NCI-H526 treated with DMSO at 0.1 percent for 48 hours (cell line): ENCODE measurements around the gene PLIN3.
"Not testable (repeated sequence)": the region's sequence is repeated elsewhere in the genome, so short reads cannot be mapped to it uniquely, and the experiment has no call there.

Experiments
- DNase-seq: peaks from one replicate; lab custom pipeline; 2025; lab: John Stamatoyannopoulos, UW

Gene PLIN3

GRCh38 chr19:4845975-4846374, 21.5 kb downstream of the PLIN3 start:
- not testable (repeated sequence) for DNase-seq

DNA sequence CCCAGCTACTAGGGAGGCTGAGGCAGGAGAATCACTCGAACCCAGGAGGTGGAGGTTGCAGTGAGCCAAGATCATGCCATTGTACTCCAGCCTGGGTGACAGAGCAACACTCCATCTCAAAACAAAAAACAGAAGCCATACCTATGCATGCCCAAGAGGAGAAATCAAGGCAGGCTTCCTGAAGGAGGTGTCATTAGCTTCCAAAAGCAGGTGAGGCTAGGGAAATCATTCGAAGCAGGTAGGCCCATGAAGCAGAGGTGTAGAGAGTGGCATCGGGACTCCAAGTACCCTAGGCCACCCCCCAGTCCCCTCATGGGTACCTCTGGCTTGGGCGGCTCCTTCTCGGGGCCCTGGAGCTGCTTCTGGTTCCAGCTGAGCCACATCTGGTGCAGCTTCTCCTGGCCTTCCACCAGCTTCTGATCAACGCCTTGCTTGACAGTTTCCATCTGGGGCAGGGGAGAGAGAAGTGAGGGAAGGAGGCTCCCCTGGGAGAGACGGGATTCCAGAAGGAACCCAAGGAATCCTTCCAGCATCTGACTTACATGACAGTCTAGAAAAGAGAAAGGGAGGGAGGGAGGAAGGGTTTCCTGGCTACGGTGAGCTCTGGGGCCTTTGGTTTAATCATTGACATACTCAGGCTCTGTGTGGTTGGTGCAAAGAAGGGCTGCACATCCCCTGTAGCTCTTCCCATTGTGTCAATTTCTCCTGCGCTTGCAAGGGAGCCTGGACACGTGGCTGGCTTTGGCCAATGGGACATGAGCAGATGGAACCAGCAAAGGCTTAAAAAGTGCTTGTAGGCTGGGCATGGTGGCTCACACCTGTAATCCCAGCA, 22.9 kb downstream of the PLIN3 start:
- DNase-seq: no peak

DNA sequence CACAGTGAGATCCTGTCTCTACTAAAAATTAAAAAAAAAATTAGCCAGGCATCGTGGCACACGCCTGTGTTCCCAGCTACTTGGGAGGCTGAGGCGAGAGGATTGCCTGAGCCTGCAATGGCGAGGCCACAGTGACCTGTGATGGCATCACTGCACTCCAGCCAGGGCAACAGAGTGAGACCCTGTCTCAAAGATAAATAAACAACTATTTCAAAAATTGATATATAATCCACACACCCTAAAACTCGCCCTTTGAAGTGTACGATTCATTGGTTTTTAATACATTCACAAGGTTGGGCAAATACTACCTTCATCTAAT, 23.9 kb downstream of the PLIN3 start:
- no peak for DNase-seq

- DNase-seq: no peak
Measured at GRCh38 chr19:4839192-4839591, 28.3 kb downstream of the PLIN3 start.

- no peak for DNase-seq
Measured at GRCh38 chr19:4832776-4833175, 34.7 kb downstream of the PLIN3 start.

DNA sequence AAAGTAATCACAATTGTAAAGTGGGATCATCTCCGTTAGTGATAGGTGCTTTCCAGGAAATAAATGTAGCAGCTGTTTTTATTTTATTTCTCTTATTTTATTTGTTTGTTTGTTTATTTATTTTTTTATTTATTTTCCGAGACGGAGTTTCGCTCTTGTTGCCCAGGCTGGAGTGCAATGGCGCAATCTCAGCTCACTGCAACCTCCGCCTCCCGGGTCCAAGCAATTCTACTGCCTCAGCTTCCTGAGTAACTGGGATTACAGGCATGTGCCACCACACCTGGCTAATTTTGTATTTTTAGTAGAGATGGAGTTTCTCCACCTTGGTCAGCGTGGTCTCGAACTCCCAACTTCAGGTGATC, 35.5 kb downstream of the PLIN3 start:
- DNase-seq: not testable (repeated sequence)

GRCh38 chr19:4831304-4831978, 36.0 kb downstream of the PLIN3 start, which contains the start of gene TICAM1:
TSS of gene TICAM1 (minus strand) at chr19:4831712. CDS start at chr19:4818377, 13,335 bp downstream.
- DNase-seq: no peak

GRCh38 chr19:4830768-4831265, 36.6 kb downstream of the PLIN3 start:
- DNase-seq: no peak

- no peak for DNase-seq
Measured at GRCh38 chr19:4830332-4830731, 37.1 kb downstream of the PLIN3 start.

GRCh38 chr19:4829001-4829712, 38.3 kb downstream of the PLIN3 start:
- DNase-seq: no peak

DNA sequence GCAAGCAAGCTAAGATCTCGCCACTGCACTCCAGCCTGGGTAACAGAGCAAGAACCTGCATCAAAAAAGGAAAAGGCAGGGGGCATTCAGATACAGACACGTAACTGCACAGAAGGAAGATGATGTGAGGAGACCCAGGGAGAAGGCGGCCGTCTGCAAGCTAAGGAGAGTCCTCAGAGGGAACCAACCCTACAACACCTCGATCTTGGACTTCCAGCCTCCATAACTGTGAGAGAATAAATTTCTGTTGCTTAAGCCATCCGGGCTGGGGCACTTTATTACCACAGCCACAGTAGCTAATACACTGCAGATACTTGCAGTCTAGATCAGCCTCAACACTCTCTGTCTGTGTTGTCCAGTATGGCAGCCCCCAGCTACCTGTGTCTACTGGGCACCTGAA, 43.9 kb downstream of the PLIN3 start:
- no peak for DNase-seq

DNA sequence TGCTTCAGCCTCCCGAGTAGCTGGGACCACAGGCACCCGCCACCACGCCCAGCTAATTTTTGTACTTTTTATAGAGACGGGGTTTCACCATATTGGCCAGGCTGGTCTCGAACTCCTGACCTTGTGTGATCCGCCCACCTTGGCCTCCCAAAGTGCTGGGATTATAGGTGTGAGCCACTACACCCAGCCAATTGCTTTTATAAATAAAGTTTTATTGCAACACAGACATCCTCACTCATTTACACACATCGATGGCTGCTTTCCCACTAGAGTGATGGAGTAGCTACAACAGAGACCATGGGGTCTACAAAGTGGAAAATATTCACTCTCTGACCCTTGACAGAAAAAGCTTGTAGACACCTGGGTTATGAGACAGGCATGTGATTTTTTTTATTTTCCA, 45.1 kb downstream of the PLIN3 start:
- not testable (repeated sequence) for DNase-seq

GRCh38 chr19:4821265-4821664, 46.2 kb downstream of the PLIN3 start:
- no peak for DNase-seq

- DNase-seq: no peak
Measured at GRCh38 chr19:4817467-4818277, 49.8 kb downstream of the PLIN3 start.

GRCh38 chr19:4816950-4817278, 50.6 kb downstream of the PLIN3 start:
- DNase-seq: no peak

DNA sequence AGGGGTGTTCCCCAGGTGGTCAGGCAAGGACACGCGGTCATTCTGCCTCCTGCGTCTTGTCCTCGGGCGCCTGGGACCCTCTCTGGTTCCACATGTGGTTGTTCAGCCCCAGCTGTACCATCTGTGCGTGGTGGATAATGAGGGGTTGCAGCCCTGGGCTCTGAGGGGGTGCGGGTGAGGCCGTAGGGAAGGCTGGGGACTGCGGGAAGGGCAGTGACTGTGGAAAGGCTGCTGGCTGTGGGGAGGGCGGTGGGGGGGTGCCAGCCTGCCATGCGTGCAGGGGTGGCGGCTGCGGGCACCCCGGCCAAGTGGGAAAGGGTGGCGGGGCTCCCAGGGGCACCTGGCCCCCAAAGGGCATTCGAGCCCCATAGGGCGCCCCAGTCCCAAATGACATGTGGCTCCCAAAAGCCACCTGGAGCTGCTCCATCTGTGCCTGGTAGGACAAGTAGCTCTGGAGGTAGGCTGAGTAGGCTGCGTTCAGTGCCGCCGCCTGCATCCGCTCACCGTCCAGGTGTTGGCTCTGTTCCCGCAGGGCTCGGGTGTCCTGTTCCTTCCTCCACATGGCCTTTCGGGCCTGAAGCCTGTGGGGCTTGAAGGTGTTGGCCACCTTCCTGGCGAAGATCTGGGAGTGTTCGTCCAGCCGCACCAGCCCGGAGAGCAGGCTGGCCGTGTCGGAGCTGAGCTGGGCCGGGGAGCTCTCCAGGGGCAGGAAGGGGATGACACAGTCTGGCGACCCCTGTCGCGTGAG, 51.1 kb downstream of the PLIN3 start:
- DNase-seq: no peak

DNA sequence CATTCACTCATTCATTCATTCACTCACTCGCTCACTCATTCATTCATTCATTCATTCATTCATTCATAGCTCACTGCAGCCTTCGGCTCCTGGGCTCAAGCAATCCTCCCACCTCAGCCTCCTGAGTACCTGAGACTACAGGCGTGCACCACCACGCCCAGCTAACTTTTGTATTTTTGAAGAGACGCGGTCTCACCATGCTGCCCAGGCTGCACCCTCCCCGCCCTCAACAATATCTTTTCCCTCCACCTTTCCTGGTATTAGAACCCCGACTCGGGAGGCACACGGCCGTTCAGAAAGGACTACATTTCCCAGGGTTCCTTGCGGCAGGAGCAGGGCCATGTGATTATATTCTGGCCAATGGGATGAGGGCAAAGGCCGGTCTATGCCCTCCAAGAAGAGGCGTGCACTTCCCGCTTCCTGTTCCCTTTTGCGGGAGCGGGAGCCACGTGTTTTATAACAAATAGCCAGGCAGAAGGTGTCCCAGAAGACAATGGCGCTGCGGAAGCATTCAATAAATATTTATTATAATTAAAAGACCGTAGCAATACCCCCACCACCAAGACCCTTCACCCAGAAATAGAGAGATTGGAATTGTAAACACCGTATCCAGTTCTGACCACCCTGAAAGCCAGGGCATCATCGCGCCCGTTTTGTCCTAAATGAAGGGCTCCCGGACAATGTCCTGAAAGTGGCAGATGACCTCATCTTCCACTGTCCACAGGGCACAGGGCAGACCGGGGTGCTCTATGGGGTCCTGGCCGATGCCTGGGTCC, 51.9 kb downstream of the PLIN3 start:
- peak; percentile 79 for DNase-seq

DNA sequence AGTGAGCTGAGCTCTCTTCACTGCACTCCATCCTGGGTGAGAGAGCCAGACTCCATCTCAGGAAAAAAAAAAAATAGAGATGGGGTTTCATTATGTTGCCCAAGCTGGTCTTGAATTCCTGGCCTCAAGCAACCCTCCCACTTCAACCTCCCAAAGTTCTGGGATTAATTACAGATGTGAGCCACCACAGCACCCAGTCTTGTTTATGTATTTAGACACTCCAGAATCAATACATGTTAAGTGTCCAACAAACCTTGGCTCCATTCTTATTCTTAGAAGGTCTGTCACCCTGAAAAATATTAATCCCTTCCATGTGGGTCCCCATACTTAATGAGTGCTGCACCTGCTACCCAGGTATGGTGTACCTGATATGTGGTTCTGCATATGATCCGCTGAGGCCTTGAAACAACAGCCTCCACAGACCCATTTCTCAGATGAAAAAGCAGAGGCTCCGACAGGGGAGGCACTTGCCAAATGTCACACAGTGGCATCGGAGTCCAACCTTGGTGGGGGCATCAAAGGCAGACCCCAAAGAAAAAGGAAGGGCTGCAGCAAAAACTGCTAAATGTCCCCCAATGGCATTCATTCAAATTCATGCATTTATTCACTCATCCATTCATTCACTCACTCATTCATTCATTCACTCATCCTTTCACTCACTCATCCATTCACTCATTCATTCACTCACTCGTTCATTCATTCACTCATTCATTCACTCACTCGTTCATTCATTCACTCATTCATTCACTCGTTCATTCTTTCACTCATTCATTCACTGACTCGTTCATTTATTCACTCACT, 52.6 kb downstream of the PLIN3 start:
- no peak for DNase-seq

DNA sequence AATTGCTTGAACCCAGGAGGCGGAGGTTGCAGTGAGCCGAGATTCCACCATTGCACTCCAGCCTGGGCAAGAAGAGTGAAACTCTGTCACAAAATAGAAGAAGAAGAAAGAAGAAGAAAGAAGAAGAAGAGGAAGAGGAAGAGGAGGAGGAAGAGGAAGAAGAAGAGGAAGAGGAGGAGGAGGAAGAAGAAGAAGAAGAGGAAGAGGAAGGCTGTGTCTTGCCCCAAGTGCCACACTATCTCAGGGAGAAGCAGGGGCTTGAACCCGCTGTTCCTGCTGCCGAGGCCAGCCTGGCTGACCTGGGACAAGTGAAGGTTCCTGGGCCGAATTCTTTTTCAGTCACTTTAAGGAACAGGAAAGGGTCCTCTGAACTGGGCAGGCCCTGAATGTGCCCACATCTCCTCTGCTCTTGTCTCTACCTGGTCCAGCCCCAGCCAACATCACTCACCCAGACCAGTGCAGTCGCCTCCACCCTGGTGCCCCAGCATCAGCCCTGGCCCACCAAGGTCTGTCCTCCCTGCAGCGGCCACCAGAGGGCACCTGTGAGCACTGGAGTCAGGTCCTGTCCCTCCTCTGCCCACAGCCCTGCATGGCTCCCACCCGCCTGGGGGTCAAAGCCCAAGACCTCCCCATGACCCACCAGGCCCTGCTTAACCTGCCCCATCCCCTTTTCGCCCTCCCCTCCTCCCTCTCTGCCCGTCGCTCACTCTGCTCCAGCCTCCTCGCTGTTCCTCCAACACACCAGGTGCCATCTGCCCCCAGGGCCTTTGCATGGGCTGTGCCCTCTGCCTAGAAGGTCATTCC, 55.9 kb downstream of the PLIN3 start:
- DNase-seq: no peak
